ENCODE results near the gene FTO.

Gene FTO

GRCh38 chr16:53991754-53992378 is 287.9 kb downstream of the FTO start:
- Histone ChIP-seq H3K4me1 (ENCODE audit: insufficient read depth, low read length) (peaks cover 16% of the 10 kb centered on the region), H3K9me3 (ENCODE audit: control insufficient read depth, insufficient read depth, low read length) (no peaks in the 10 kb centered on the region), H3K9ac (ENCODE audit: low read depth, low read length) (no peak overlapping the region), H3K36me3 (ENCODE audit: insufficient read depth, low read length) (no peaks in the 10 kb centered on the region)

GRCh38 chr16:53995378-53995777 is 291.4 kb downstream of the FTO start:
- Histone ChIP-seq H3K36me3 (ENCODE audit: insufficient read depth, low read length) (no peaks in the 10 kb centered on the region; the same call in 1 of the 2 replicates), H3K9me3 (ENCODE audit: control insufficient read depth, insufficient read depth, low read length) (no peaks in the 10 kb centered on the region), H3K9ac (ENCODE audit: low read depth, low read length) (no peak overlapping the region), H3K4me1 (ENCODE audit: insufficient read depth, low read length) (peaks cover 16% of the 10 kb centered on the region)

DNA sequence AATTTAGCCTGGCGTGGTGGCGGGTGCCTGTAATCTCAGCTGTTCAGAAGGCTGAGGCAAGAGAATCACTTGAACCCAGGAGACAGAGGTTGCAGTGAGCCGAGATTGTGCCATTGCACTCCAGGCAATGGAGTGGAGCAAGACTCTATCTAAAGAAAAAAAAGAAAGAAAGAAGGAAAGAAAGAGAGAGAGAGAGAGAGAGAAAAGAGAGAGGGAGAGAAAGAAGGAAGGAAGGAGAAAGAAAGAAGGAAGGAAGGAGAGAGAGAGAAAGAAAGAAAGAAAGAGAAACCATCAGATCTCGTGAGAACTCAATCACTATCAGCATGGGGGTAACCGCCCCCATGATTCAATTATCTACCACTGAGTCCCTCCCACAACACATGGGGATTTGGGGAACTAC is 293.0 kb downstream of the FTO start:
- Histone ChIP-seq H3K36me3 (ENCODE audit: insufficient read depth, low read length) (no peaks in the 10 kb centered on the region; the same call in 1 of the 2 replicates), H3K9me3 (ENCODE audit: control insufficient read depth, insufficient read depth, low read length) (no peaks in the 10 kb centered on the region), H3K4me1 (ENCODE audit: insufficient read depth, low read length) (peaks cover 5% of the 10 kb centered on the region), H3K9ac (ENCODE audit: low read depth, low read length) (no peak overlapping the region)

DNA sequence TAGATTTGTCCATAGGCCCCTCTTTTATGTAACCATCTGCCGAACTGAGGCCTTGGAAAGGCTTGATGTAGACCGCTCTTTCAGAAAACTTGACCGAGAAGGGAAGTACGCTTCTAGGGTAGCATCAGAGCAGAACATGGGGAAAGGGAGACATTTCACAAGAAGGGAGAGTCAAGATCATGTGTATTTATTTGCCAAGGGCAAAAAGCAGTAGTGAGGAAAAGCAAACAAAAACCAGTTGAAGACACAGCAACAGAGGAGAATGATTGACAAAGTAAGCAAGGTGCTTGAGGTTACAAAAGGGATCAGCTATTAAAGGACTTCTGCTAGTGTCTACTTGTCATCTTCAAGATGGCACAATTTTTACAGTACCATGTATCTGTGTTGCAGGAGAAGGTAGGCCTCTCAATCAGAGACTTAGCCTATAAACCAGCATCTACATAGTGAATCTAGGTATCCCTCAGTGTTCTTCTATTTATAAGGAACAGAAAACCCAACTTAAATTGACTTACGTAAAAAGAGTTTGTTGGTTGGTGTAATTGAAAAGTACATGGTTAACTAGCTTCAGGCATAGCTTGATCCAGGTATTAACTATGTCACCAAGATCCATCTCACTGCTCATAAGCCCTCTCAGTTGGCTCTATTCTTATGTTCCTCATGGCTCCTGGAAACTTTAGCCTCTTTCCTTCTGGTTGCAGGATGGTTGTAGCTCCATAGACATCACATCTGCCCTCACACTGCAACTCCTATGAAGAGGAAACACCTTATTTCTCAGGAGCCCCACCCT is 294.3 kb downstream of the FTO start:
- H3K9ac ChIP-seq (ENCODE audit: low read depth, low read length): no peak overlapping the region
- no peaks in the 10 kb centered on the region for H3K9me3 ChIP-seq (ENCODE audit: control insufficient read depth, insufficient read depth, low read length)
- no peaks in the 10 kb centered on the region; the same call in 1 of the 2 replicates for H3K36me3 ChIP-seq (ENCODE audit: insufficient read depth, low read length)
- H3K4me1 ChIP-seq (ENCODE audit: insufficient read depth, low read length): no peaks in the 10 kb centered on the region

GRCh38 chr16:53998966-53999522 is 295.1 kb downstream of the FTO start:
- H3K4me1 ChIP-seq (ENCODE audit: insufficient read depth, low read length): no peaks in the 10 kb centered on the region
- H3K9me3 ChIP-seq (ENCODE audit: control insufficient read depth, insufficient read depth, low read length): no peaks in the 10 kb centered on the region
- no peak overlapping the region for H3K9ac ChIP-seq (ENCODE audit: low read depth, low read length)
- H3K36me3 ChIP-seq (ENCODE audit: insufficient read depth, low read length): no peaks in the 10 kb centered on the region; the same call in 1 of the 2 replicates

DNA sequence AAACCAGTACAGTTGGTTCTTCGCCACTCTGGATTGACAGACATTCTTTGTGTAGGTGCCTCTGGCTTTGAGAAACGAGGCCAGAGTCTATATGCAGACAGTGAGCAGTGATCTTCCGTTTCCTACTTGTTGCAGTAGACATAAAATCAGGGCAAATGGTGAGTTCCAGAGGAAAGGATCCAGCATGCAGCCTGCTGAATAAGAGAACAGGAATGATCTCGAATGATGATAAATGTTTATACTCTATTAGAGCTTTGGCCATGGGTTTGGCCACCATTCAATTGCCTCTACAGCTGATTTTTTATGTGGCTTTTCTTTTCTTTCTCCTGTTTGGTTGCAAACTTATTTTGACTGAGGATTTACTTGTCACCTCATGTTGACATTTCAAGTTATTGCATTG is 295.9 kb downstream of the FTO start:
- H3K9me3 ChIP-seq (ENCODE audit: control insufficient read depth, insufficient read depth, low read length): no peaks in the 10 kb centered on the region
- H3K4me1 ChIP-seq (ENCODE audit: insufficient read depth, low read length): no peaks in the 10 kb centered on the region
- H3K9ac ChIP-seq (ENCODE audit: low read depth, low read length): no peak overlapping the region
- no peaks in the 10 kb centered on the region; the same call in 1 of the 2 replicates for H3K36me3 ChIP-seq (ENCODE audit: insufficient read depth, low read length)

DNA sequence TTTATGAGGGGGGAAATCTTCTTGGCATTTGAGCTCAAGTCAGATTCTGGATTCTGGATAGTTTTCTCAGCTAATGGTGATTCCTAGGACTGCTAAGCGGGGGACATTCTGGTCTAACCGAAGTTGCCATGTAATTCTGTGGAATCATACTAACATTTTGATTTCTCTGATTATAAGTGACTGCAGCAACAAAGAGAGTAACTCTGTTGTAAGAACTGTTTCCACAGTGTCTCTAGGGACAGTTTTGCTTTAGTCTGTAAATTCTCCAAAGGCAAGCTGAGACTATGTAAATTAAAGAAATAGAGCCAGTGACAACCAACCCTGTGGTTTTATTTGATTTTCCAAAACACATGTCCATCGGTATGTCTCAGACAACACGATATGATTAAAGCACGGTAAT is 296.4 kb downstream of the FTO start:
- no peaks in the 10 kb centered on the region for H3K4me1 ChIP-seq (ENCODE audit: insufficient read depth, low read length)
- no peaks in the 10 kb centered on the region; the same call in 1 of the 2 replicates for H3K36me3 ChIP-seq (ENCODE audit: insufficient read depth, low read length)
- no peak overlapping the region for H3K9ac ChIP-seq (ENCODE audit: low read depth, low read length)
- H3K9me3 ChIP-seq (ENCODE audit: control insufficient read depth, insufficient read depth, low read length): no peaks in the 10 kb centered on the region

GRCh38 chr16:54006693-54007092 is 302.7 kb downstream of the FTO start:
- Histone ChIP-seq H3K9ac (ENCODE audit: low read depth, low read length) (no peak overlapping the region), H3K4me1 (ENCODE audit: insufficient read depth, low read length) (no peaks in the 10 kb centered on the region), H3K36me3 (ENCODE audit: insufficient read depth, low read length) (no peaks in the 10 kb centered on the region), H3K9me3 (ENCODE audit: control insufficient read depth, insufficient read depth, low read length) (no peaks in the 10 kb centered on the region)

DNA sequence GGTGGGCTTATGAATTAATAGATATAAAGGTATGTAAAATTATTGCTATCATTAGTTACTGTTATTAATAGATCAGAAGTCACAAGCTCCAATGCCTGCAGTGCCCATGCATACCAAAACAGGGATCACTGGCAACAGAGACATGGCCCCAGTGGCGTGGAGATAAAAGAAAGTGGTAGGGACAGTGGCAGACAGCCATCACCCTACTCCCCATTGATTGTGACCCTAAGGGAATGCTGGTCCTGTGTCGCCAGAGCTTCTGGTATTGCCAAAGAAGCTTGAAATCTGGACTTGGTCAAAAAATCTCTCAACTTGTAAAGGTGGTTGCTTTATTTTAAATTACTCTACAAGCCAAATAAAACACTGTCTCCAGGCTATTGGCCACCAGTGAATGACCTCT is 303.5 kb downstream of the FTO start:
- Histone ChIP-seq H3K36me3 (ENCODE audit: insufficient read depth, low read length) (no peaks in the 10 kb centered on the region), H3K9me3 (ENCODE audit: control insufficient read depth, insufficient read depth, low read length) (peaks cover 5% of the 10 kb centered on the region; the same call in 1 of the 2 replicates), H3K4me1 (ENCODE audit: insufficient read depth, low read length) (no peaks in the 10 kb centered on the region), H3K9ac (ENCODE audit: low read depth, low read length) (no peak overlapping the region)

- no peak overlapping the region for H3K9ac ChIP-seq (ENCODE audit: low read depth, low read length)
- no peaks in the 10 kb centered on the region for H3K36me3 ChIP-seq (ENCODE audit: insufficient read depth, low read length)
- H3K4me1 ChIP-seq (ENCODE audit: insufficient read depth, low read length): no peaks in the 10 kb centered on the region
- peaks cover 6% of the 10 kb centered on the region; the same call in 1 of the 2 replicates for H3K9me3 ChIP-seq (ENCODE audit: control insufficient read depth, insufficient read depth, low read length)
Measured at GRCh38 chr16:54009464-54010176, 305.7 kb downstream of the FTO start.

GRCh38 chr16:54015147-54015546 is 311.2 kb downstream of the FTO start:
- no peak overlapping the region for H3K9ac ChIP-seq (ENCODE audit: low read depth, low read length)
- H3K36me3 ChIP-seq (ENCODE audit: insufficient read depth, low read length): no peaks in the 10 kb centered on the region
- peaks cover 6% of the 10 kb centered on the region; the same call in 1 of the 2 replicates for H3K9me3 ChIP-seq (ENCODE audit: control insufficient read depth, insufficient read depth, low read length)
- peaks cover 9% of the 10 kb centered on the region; the same call in 1 of the 2 replicates for H3K4me1 ChIP-seq (ENCODE audit: insufficient read depth, low read length)

GRCh38 chr16:54022362-54022761 is 318.4 kb downstream of the FTO start:
- Histone ChIP-seq H3K4me1 (ENCODE audit: insufficient read depth, low read length) (no peaks in the 10 kb centered on the region), H3K36me3 (ENCODE audit: insufficient read depth, low read length) (no peaks in the 10 kb centered on the region), H3K9me3 (ENCODE audit: control insufficient read depth, insufficient read depth, low read length) (no peaks in the 10 kb centered on the region), H3K9ac (ENCODE audit: low read depth, low read length) (no peak overlapping the region)

DNA sequence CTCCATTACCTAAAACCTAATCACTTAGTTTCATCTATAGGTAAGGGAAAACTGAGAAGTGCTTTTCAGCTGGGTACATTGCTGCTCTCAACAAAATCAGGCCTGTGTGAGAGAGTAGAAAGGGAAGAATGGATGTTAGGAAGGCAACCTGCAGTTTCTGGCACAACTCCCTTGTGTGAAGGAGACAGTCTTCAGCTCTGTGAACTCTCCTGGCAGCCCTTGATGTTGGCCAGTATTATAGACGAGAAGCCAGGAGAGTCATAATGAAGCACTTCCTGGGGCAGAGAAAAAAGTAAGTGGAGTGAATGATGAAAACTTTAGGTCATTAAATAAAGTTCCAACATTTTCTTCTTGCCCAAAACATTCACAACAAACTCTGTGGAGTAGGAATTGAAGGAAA is 322.5 kb downstream of the FTO start:
- H3K9me3 ChIP-seq (ENCODE audit: control insufficient read depth, insufficient read depth, low read length): no peaks in the 10 kb centered on the region
- H3K4me1 ChIP-seq (ENCODE audit: insufficient read depth, low read length): no peaks in the 10 kb centered on the region
- H3K9ac ChIP-seq (ENCODE audit: low read depth, low read length): no peak overlapping the region
- no peaks in the 10 kb centered on the region for H3K36me3 ChIP-seq (ENCODE audit: insufficient read depth, low read length)

- Histone ChIP-seq H3K36me3 (ENCODE audit: insufficient read depth, low read length) (no peaks in the 10 kb centered on the region), H3K4me1 (ENCODE audit: insufficient read depth, low read length) (no peaks in the 10 kb centered on the region), H3K9ac (ENCODE audit: low read depth, low read length) (no peak overlapping the region), H3K9me3 (ENCODE audit: control insufficient read depth, insufficient read depth, low read length) (no peaks in the 10 kb centered on the region)
Measured at GRCh38 chr16:54027062-54027461, 323.1 kb downstream of the FTO start.
